Activated T-cell treated with anti-CD3 and anti-CD28 coated beads, Interleukin-2, amount 50 U/mL, for 24 hours (primary cell): Measurements from ENCODE around the gene FAM221A.
"Not testable (repeated sequence)": the region's sequence is repeated elsewhere in the genome, so short reads cannot be mapped to it uniquely, and the experiment has no call there.

ENCODE experiments used
- DNase-seq: peaks from one replicate; pipeline ENCODE4 v3.0.0-alpha.2; 2020
- H3K27ac Mint-ChIP-seq: 2 replicates; pipeline ENCODE4 v1.8.0; 2020; ENCODE audit warnings: mild to moderate bottlenecking, mixed read lengths
- H3K27me3 Mint-ChIP-seq: 2 replicates; pipeline ENCODE4 v1.8.0; 2020; ENCODE audit warnings: mixed read lengths
- H3K36me3 Mint-ChIP-seq: 2 replicates; pipeline ENCODE4 v1.8.0; 2020; ENCODE audit warnings: low read depth, mixed read lengths
- H3K4me1 Mint-ChIP-seq: 2 replicates; pipeline ENCODE4 v1.8.0; 2020; ENCODE audit warnings: low read depth, mixed read lengths
- H3K4me3 Mint-ChIP-seq: 2 replicates; pipeline ENCODE4 v1.8.0; 2020; ENCODE audit warnings: mild to moderate bottlenecking, moderate library complexity, mixed read lengths
- H3K9me3 Mint-ChIP-seq: 2 replicates; pipeline ENCODE4 v1.8.0; 2020; ENCODE audit warnings: mixed read lengths

FAM221A gene

GRCh38 chr7:23679898-23680413, at the start of gene FAM221A:
Gene FAM221A (plus strand): TSS chr7:23680199. CDS start chr7:23680219, 20 bp downstream.
- Mint-ChIP-seq H3K4me1 (peaks cover 19% of the 10 kb centered on the region), H3K27ac (peak within 1 kb of the TSS; percentile 85), H3K9me3 (no peaks in the 10 kb centered on the region)

GRCh38 chr7:23633417-23633816, 46.6 kb upstream of the FAM221A start:
- DNase-seq, result no peak
- H3K27me3 Mint-ChIP-seq, result no peaks in the 10 kb centered on the region
- H3K4me1 Mint-ChIP-seq, result no peaks in the 10 kb centered on the region
- no peak overlapping the region for H3K27ac Mint-ChIP-seq
- H3K36me3 Mint-ChIP-seq, result peaks cover 9% of the 10 kb centered on the region
- H3K9me3 Mint-ChIP-seq, result no peaks in the 10 kb centered on the region
- H3K4me3 Mint-ChIP-seq, result no peak overlapping the region

More at GRCh38 chr7:23679898-23680413, at the start of gene FAM221A:
- H3K4me3 Mint-ChIP-seq, result peak within 1 kb of the TSS; percentile 85
- DNase-seq, result peak; percentile 88
- H3K36me3 Mint-ChIP-seq, result peaks cover 2% of the 10 kb centered on the region
- peaks cover 12% of the 10 kb centered on the region for H3K27me3 Mint-ChIP-seq

GRCh38 chr7:23645822-23646221, 34.2 kb upstream of the FAM221A start:
- H3K4me1 Mint-ChIP-seq, result peaks cover 3% of the 10 kb centered on the region

GRCh38 chr7:23653942-23654341, 26.1 kb upstream of the FAM221A start:
- Mint-ChIP-seq H3K36me3 (peaks cover 4% of the 10 kb centered on the region), H3K27ac (no peak overlapping the region), H3K9me3 (peaks cover 33% of the 10 kb centered on the region), H3K4me3 (no peak overlapping the region), H3K27me3 (no peaks in the 10 kb centered on the region), H3K4me1 (no peaks in the 10 kb centered on the region)
- no peak for DNase-seq

More at GRCh38 chr7:23645822-23646221, 34.2 kb upstream of the FAM221A start:
- no peak overlapping the region for H3K27ac Mint-ChIP-seq
- H3K9me3 Mint-ChIP-seq, result no peaks in the 10 kb centered on the region
- no peak for DNase-seq
- H3K27me3 Mint-ChIP-seq, result no peaks in the 10 kb centered on the region
- H3K4me3 Mint-ChIP-seq, result no peak overlapping the region
- peaks cover 6% of the 10 kb centered on the region for H3K36me3 Mint-ChIP-seq

DNA sequence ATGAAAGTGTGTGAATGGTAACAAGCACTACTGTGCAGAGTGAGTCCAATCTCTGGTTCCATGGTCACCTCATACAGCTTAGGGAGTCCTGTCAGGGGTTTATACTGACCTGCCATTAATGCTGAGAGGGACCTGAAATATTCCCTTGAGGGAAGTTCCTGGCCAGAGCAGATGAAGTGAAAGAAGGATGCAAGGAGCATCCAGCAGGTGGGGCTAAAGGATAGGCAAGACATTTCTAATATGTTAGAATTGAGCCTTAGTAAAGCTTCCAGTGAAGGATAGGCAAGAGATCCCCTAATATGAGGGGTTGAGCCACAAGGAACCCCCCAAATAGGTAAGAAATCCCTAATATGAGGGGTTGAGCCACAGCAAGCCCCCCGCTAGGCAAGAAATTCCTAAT, 25.5 kb upstream of the FAM221A start:
- H3K27ac Mint-ChIP-seq, result no peak overlapping the region
- peaks cover 4% of the 10 kb centered on the region for H3K36me3 Mint-ChIP-seq
- no peaks in the 10 kb centered on the region for H3K27me3 Mint-ChIP-seq
- no peaks in the 10 kb centered on the region for H3K4me1 Mint-ChIP-seq
- no peak for DNase-seq
- H3K9me3 Mint-ChIP-seq, result peaks cover 34% of the 10 kb centered on the region
- H3K4me3 Mint-ChIP-seq, result no peak overlapping the region

DNA sequence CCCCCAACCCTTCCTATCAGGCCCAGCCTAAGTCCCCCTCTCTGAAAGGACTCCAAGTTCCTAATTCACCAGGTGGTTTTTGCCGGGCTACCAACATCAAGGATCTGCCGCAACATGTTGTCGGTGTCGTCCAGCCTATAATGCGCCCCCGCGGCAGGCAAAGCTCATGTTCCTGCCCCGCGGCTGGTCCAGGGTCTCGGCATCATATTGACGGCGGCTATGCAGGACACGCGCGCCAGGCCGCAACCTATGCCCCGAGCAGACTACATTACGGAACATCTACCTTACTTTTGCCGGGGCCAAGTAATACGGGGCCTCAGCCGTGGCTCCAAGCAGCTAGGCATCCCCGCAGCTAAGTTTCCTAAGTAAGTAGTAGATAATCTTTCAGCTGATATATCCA, 24.6 kb upstream of the FAM221A start:
- H3K27me3 Mint-ChIP-seq, result no peaks in the 10 kb centered on the region
- H3K27ac Mint-ChIP-seq, result no peak overlapping the region
- H3K4me3 Mint-ChIP-seq, result no peak overlapping the region
- no peak for DNase-seq
- H3K4me1 Mint-ChIP-seq, result no peaks in the 10 kb centered on the region
- H3K36me3 Mint-ChIP-seq, result peaks cover 4% of the 10 kb centered on the region
- H3K9me3 Mint-ChIP-seq, result peaks cover 34% of the 10 kb centered on the region

DNA sequence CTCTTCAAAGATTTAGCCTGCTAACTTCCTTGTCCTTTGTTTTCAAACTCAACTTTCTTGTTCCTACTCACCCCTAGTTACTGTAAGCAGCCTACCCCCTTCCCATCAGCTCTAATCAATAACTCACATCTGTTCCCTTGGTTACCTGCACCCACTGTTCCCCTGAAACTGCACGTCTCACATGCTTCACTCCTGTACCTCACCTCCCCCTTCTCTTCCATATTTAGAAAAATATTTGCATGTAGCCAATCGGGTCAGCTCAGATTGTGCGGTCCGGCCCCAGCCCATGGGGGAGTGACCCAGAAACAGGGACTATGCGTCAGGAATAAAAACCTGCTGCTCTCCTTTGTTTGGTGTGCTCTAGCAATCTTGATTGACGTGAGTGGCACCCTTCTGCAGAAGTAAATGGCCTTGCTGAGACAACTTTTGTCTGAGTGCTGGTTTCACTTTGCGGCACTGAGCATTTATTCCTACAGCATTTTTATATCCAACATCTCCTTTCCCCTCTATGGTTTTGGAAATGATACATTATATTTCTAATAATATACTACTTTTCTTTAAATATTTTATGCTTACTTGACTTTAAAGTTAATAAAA, 21.1 kb upstream of the FAM221A start:
- H3K4me1 Mint-ChIP-seq, result no peaks in the 10 kb centered on the region
- no peaks in the 10 kb centered on the region for H3K27me3 Mint-ChIP-seq
- no peak overlapping the region for H3K27ac Mint-ChIP-seq
- DNase-seq, result no peak
- no peak overlapping the region for H3K4me3 Mint-ChIP-seq
- peaks cover 2% of the 10 kb centered on the region for H3K36me3 Mint-ChIP-seq
- H3K9me3 Mint-ChIP-seq, result peaks cover 29% of the 10 kb centered on the region

GRCh38 chr7:23661385-23661784, 18.6 kb upstream of the FAM221A start:
- H3K36me3 Mint-ChIP-seq, result peaks cover 2% of the 10 kb centered on the region
- H3K9me3 Mint-ChIP-seq, result peaks cover 10% of the 10 kb centered on the region
- DNase-seq, result no peak
- no peak overlapping the region for H3K27ac Mint-ChIP-seq
- no peaks in the 10 kb centered on the region for H3K27me3 Mint-ChIP-seq
- H3K4me1 Mint-ChIP-seq, result no peaks in the 10 kb centered on the region
- no peak overlapping the region for H3K4me3 Mint-ChIP-seq

- no peak overlapping the region for H3K27ac Mint-ChIP-seq
- no peak overlapping the region for H3K4me3 Mint-ChIP-seq
- H3K36me3 Mint-ChIP-seq, result peaks cover 2% of the 10 kb centered on the region
- H3K27me3 Mint-ChIP-seq, result no peaks in the 10 kb centered on the region
- H3K9me3 Mint-ChIP-seq, result peaks cover 7% of the 10 kb centered on the region
- DNase-seq, result no peak
- H3K4me1 Mint-ChIP-seq, result no peaks in the 10 kb centered on the region
These were observed 17.6 kb upstream of the FAM221A start for GRCh38 chr7:23662124-23662983.

GRCh38 chr7:23662984-23663313, 17.1 kb upstream of the FAM221A start:
- DNase-seq, result no peak
- no peaks in the 10 kb centered on the region for H3K27me3 Mint-ChIP-seq
- H3K36me3 Mint-ChIP-seq, result peaks cover 2% of the 10 kb centered on the region
- no peak overlapping the region for H3K27ac Mint-ChIP-seq
- no peak overlapping the region for H3K4me3 Mint-ChIP-seq
- no peaks in the 10 kb centered on the region for H3K4me1 Mint-ChIP-seq
- peaks cover 7% of the 10 kb centered on the region for H3K9me3 Mint-ChIP-seq

GRCh38 chr7:23664122-23664521, 15.9 kb upstream of the FAM221A start:
- Mint-ChIP-seq H3K27me3 (no peaks in the 10 kb centered on the region), H3K4me3 (no peak overlapping the region), H3K9me3 (no peaks in the 10 kb centered on the region), H3K27ac (no peak overlapping the region), H3K4me1 (no peaks in the 10 kb centered on the region), H3K36me3 (no peaks in the 10 kb centered on the region)
- DNase-seq, result no peak

DNA sequence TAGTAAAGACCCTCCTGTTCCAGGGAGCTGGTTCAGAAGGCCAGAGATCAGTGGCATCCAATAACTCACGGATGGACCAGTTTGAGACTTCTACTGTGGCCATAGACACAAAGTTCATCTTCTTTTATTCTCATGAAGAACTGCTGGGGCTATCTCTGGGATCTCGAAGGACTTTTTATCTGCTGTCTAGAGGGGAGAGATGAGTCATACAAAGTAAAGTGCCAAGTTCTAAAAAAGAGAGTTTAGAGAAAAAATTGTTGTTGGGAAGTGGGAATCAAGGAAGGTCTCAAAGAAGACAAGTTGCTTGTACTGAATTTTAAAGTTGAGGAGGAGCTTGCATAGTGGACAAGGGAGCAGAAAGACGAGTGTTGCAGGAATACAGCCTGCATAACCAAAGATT, 8.0 kb upstream of the FAM221A start:
- no peak for DNase-seq
- peaks cover 27% of the 10 kb centered on the region for H3K27me3 Mint-ChIP-seq
- H3K4me1 Mint-ChIP-seq, result no peaks in the 10 kb centered on the region
- no peaks in the 10 kb centered on the region for H3K9me3 Mint-ChIP-seq
- H3K36me3 Mint-ChIP-seq, result no peaks in the 10 kb centered on the region
- no peak overlapping the region for H3K4me3 Mint-ChIP-seq
- no peak overlapping the region for H3K27ac Mint-ChIP-seq

- Mint-ChIP-seq H3K4me3 (peak overlapping the region; percentile 85), H3K36me3 (peaks cover 2% of the 10 kb centered on the region), H3K9me3 (no peaks in the 10 kb centered on the region), H3K27ac (peak overlapping the region; percentile 85), H3K27me3 (peaks cover 7% of the 10 kb centered on the region), H3K4me1 (peaks cover 20% of the 10 kb centered on the region)
- DNase-seq, result peak; percentile 55
These were observed 711 bp downstream of the FAM221A start for GRCh38 chr7:23680414-23681405.

DNA sequence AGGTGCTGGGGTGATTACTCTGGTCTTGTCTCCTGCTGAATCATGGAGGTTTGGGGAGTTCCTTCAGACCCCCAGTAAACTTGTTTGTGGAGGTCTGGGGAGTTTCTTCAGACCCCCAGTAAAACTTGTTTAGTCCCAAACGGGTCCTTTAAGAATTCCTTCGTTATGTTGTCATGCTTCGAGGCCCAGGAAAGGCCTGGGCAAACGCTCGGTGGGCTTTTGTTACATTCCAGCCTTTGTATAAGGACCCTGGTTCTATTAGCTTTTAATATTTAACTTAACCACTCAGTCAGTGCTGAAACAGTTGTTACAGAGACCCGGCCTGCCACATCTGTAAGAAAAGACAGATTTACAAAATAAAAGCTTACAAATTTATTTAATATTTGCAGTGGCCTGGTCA, 4.0 kb downstream of the FAM221A start:
- not testable (repeated sequence) for H3K9me3 Mint-ChIP-seq, H3K36me3 Mint-ChIP-seq, H3K4me3 Mint-ChIP-seq, H3K27ac Mint-ChIP-seq, DNase-seq, H3K27me3 Mint-ChIP-seq
- H3K4me1 Mint-ChIP-seq, result peaks cover 19% of the 10 kb centered on the region
